GM20000 (cell line): Measurements from ENCODE around the gene PCYT1B.

Experiments used
- DNase-seq: peaks from one replicate; pipeline ENCODE4 v3.0.0; 2012; ENCODE audit warnings: low spot score
- CTCF ChIP-seq: IDR thresholded peaks from 2 replicates; pipeline ENCODE4 v1.5.1; 2012; ENCODE audit warnings: mild to moderate bottlenecking, control low read depth; ENCODE audit errors: extremely low read depth, missing control alignments

The PCYT1B gene

GRCh38 chrX:24682739-24683432 is 35.7 kb upstream of the PCYT1B start:
- DNase-seq = no peak
- no peak for TF ChIP-seq CTCF

GRCh38 chrX:24676403-24677024 is 29.4 kb upstream of the PCYT1B start:
- peak; percentile 36 for TF ChIP-seq CTCF
- DNase-seq = peak; percentile 19

- no peak for TF ChIP-seq CTCF
- DNase-seq = no peak
These were observed 26.3 kb upstream of the PCYT1B start for GRCh38 chrX:24673424-24673823.

- DNase-seq = no peak
- no peak for TF ChIP-seq CTCF
These were observed 25.6 kb upstream of the PCYT1B start for GRCh38 chrX:24672701-24673190.

GRCh38 chrX:24668111-24668510 is 21.0 kb upstream of the PCYT1B start:
- no peak for TF ChIP-seq CTCF
- no peak for DNase-seq

GRCh38 chrX:24662352-24662751 is 15.2 kb upstream of the PCYT1B start:
- TF ChIP-seq CTCF = no peak
- no peak for DNase-seq

- TF ChIP-seq CTCF = no peak
- no peak for DNase-seq
These were observed 14.1 kb upstream of the PCYT1B start for GRCh38 chrX:24661292-24661691.
